H9 (cell line): Measurements from ENCODE around the gene FBXL20. TPM values are rescaled to one million over a fixed set of nuclear protein-coding genes. Genes with fewer than 3 reads are reported as not detected.
A peak's percentile ranks its signal among the peaks of the same experiment; 100 is the strongest.

Source experiments
- DNase-seq: peaks from one replicate; pipeline ENCODE4 v3.0.0-alpha.2; 2017
- H2AFZ ChIP-seq: one replicate; pipeline ENCODE4 v1.6.1; 2013; ENCODE audit warnings: mild to moderate bottlenecking, low read length, control low read depth, moderate library complexity
- H2AK5ac ChIP-seq: 2 replicates; pipeline ENCODE4 v1.6.1; 2013; ENCODE audit warnings: low read length, control low read depth, mixed read lengths; ENCODE audit not compliant: insufficient read length
- H2BK120ac ChIP-seq: one replicate; pipeline ENCODE4 v1.6.1; 2013; ENCODE audit warnings: low read depth, mild to moderate bottlenecking, low read length, control low read depth, inconsistent platforms; ENCODE audit not compliant: poor library complexity, severe bottlenecking
- H2BK12ac ChIP-seq: 2 replicates; pipeline ENCODE4 v1.6.1; 2013; ENCODE audit warnings: low read length, control low read depth, mixed read lengths, low read depth; ENCODE audit not compliant: insufficient read length
- H2BK15ac ChIP-seq: 2 replicates; pipeline ENCODE4 v1.6.1; 2013; ENCODE audit warnings: low read depth, low read length, control low read depth
- H2BK20ac ChIP-seq: one replicate; pipeline ENCODE4 v1.6.1; 2013; ENCODE audit warnings: low read depth, mild to moderate bottlenecking, low read length, control low read depth, inconsistent platforms; ENCODE audit not compliant: poor library complexity, severe bottlenecking
- H2BK5ac ChIP-seq: 2 replicates; pipeline ENCODE4 v1.6.1; 2013; ENCODE audit warnings: low read length, control low read depth, mixed read lengths; ENCODE audit not compliant: insufficient read length
- H3K14ac ChIP-seq: 2 replicates; pipeline ENCODE4 v1.6.1; 2013; ENCODE audit warnings: low read length, control low read depth; ENCODE audit not compliant: insufficient read depth
- H3K18ac ChIP-seq: 2 replicates; pipeline ENCODE4 v1.6.1; 2013; ENCODE audit warnings: low read depth, mild to moderate bottlenecking, mixed read lengths, low read length, control low read depth; ENCODE audit not compliant: insufficient read length
- H3K23ac ChIP-seq: 2 replicates; pipeline ENCODE4 v1.6.1; 2013; ENCODE audit warnings: low read length, control low read depth, mixed read lengths, low read depth; ENCODE audit not compliant: insufficient read length
- H3K23me2 ChIP-seq: 2 replicates; pipeline ENCODE4 v1.6.1; 2013; ENCODE audit warnings: low read depth, mild to moderate bottlenecking, mixed read lengths, low read length, control low read depth; ENCODE audit not compliant: insufficient read length, poor library complexity, severe bottlenecking
- H3K27ac ChIP-seq: 2 replicates; pipeline ENCODE4 v1.5.1; 2013; ENCODE audit warnings: low read length, control low read depth, mixed read lengths, low read depth; ENCODE audit not compliant: insufficient read length
- H3K27me3 ChIP-seq: 2 replicates; pipeline ENCODE4 v1.6.1; 2013; ENCODE audit warnings: low read length, control low read depth, inconsistent platforms; ENCODE audit not compliant: insufficient read depth
- H3K4ac ChIP-seq: 2 replicates; pipeline ENCODE4 v1.6.1; 2013; ENCODE audit warnings: low read depth, mild to moderate bottlenecking, control low read depth, inconsistent platforms, low read length, moderate library complexity
- H3K4me1 ChIP-seq: 2 replicates; pipeline ENCODE4 v1.6.1; 2013; ENCODE audit warnings: low read length, control low read depth, inconsistent platforms; ENCODE audit not compliant: insufficient read depth
- H3K4me2 ChIP-seq: 2 replicates; pipeline ENCODE4 v1.6.1; 2013; ENCODE audit warnings: low read length, control low read depth, mixed read lengths; ENCODE audit not compliant: insufficient read length, insufficient read depth
- H3K56ac ChIP-seq: 2 replicates; pipeline ENCODE4 v1.6.1; 2013; ENCODE audit warnings: low read depth, mild to moderate bottlenecking, mixed read lengths, low read length, control low read depth; ENCODE audit not compliant: insufficient read length
- H3K79me1 ChIP-seq: 2 replicates; pipeline ENCODE4 v1.6.1; 2013; ENCODE audit warnings: low read depth, mild to moderate bottlenecking, moderate library complexity, low read length, control low read depth, inconsistent platforms; ENCODE audit not compliant: insufficient read depth, poor library complexity, severe bottlenecking
- H3K79me2 ChIP-seq: 2 replicates; pipeline ENCODE4 v1.6.1; 2013; ENCODE audit warnings: low read length, control low read depth, inconsistent platforms; ENCODE audit not compliant: insufficient read depth
- H3K9ac ChIP-seq: 2 replicates; pipeline ENCODE4 v1.6.1; 2013; ENCODE audit warnings: low read length, control low read depth, mixed read lengths; ENCODE audit not compliant: insufficient read length; ENCODE audit errors: extremely low read depth
- H3K9me3 ChIP-seq: one replicate; pipeline ENCODE4 v1.6.1; 2013; ENCODE audit warnings: low read depth, low read length, inconsistent platforms; ENCODE audit not compliant: control insufficient read depth
- H3T11ph ChIP-seq: one replicate; pipeline ENCODE4 v1.6.1; 2013; ENCODE audit warnings: mild to moderate bottlenecking, low read length, control low read depth, inconsistent platforms
- H4K20me1 ChIP-seq: one replicate; pipeline ENCODE4 v1.6.1; 2013; ENCODE audit not compliant: control insufficient read depth, insufficient read length, insufficient read depth
- H4K5ac ChIP-seq: 2 replicates; pipeline ENCODE4 v1.6.1; 2013; ENCODE audit warnings: low read depth, mild to moderate bottlenecking, mixed read lengths, low read length, control low read depth; ENCODE audit not compliant: insufficient read length
- H4K8ac ChIP-seq: replicated peaks from 2 replicates; pipeline ENCODE4 v1.6.1; 2013; ENCODE audit warnings: low read length, control low read depth, mixed read lengths, low read depth; ENCODE audit not compliant: insufficient read length
- H4K91ac ChIP-seq: 2 replicates; pipeline ENCODE4 v1.6.1; 2013; ENCODE audit warnings: low read depth, mild to moderate bottlenecking, moderate library complexity, mixed read lengths, low read length, control low read depth; ENCODE audit not compliant: insufficient read length
- H3K27ac Mint-ChIP-seq, 3 experiments: 2 replicates in 2 of 3; 3 replicates in 1 of 3; pipeline ENCODE4 v1.8.0; 2020 to 2021; ENCODE audit warnings: mixed read lengths in 3 of 3, mild to moderate bottlenecking in 1 of 3, moderate library complexity in 1 of 3
- H3K27me3 Mint-ChIP-seq: 2 replicates; pipeline ENCODE4 v1.8.0; 2021; ENCODE audit warnings: low read depth, mild to moderate bottlenecking, moderate library complexity, mixed read lengths
- H3K36me3 Mint-ChIP-seq, 3 experiments: 2 replicates in 2 of 3; 3 replicates in 1 of 3; pipeline ENCODE4 v1.8.0; 2020 to 2021; ENCODE audit warnings: low read depth in 3 of 3, mixed read lengths in 3 of 3; ENCODE audit not compliant: insufficient read depth in 1 of 3
- H3K4me1 Mint-ChIP-seq, 2 experiments: 2 replicates each; pipeline ENCODE4 v1.8.0; 2020; ENCODE audit warnings: mixed read lengths in 2 of 2
- H3K4me3 Mint-ChIP-seq, 2 experiments: 2 replicates in 1 of 2; 3 replicates in 1 of 2; pipeline ENCODE4 v1.8.0; 2020 to 2021; ENCODE audit warnings: mild to moderate bottlenecking in 2 of 2, mixed read lengths in 2 of 2, moderate library complexity in 1 of 2
- H3K9me3 Mint-ChIP-seq, 2 experiments: 2 replicates in 1 of 2; 3 replicates in 1 of 2; pipeline ENCODE4 v1.8.0; 2020; ENCODE audit warnings: mild to moderate bottlenecking in 2 of 2, mixed read lengths in 2 of 2, moderate library complexity in 1 of 2
- CTCF ChIP-seq: fragments of 200-600 bp; sonication (generic); conservative IDR thresholded peaks from 3 replicates; pipeline ENCODE4 v1.8.0; 2021; ENCODE audit warnings: antibody characterized with exemption, mild to moderate bottlenecking
- WGBS: extraction: QIAGEN DNeasy Blood & Tissue Kit; methylation state at CpG from one replicate; pipeline ENCODE4 v1.1.7; 2013; ENCODE audit warnings: missing lambda C conversion rate, low lambda C conversion rate, mixed read lengths; ENCODE audit not compliant: insufficient read length; ENCODE audit errors: extremely low coverage; 5-methylcytosine and 5-hydroxymethylcytosine counted together
- total RNA-seq: library from RNA; stranded (reverse); gene quantifications from 2 replicates; pipeline ENCODE4 v1.2.1, GENCODE V29; 2021

FBXL20 gene
- total RNA-seq, 1 experiment from 2014 or later: 18.4 TPM

GRCh38 chr17:39217734-39218369 lies 183.6 kb downstream of the FBXL20 start:
- no peak overlapping the region for H2AFZ ChIP-seq
- no peak overlapping the region for H2BK120ac ChIP-seq
- DNase-seq: no peak
- H2BK12ac ChIP-seq: no peak overlapping the region
- no peak overlapping the region for H3K27ac Mint-ChIP-seq
- H2BK5ac ChIP-seq: no peak overlapping the region
- H3T11ph ChIP-seq: no peak overlapping the region
- no peak overlapping the region for H3K4ac ChIP-seq
- H4K91ac ChIP-seq: no peak overlapping the region
- no peaks in the 10 kb centered on the region for H3K79me2 ChIP-seq
- H3K27ac ChIP-seq: no peak overlapping the region
- no peak overlapping the region for H2BK15ac ChIP-seq
- H3K23me2 ChIP-seq: no peaks in the 10 kb centered on the region
- no peak overlapping the region for H4K8ac ChIP-seq
- H3K4me3 Mint-ChIP-seq: peak overlapping the region in 1 of 2 experiments; percentile 63; a peak in 3 of 5 replicates
- H3K9me3 Mint-ChIP-seq: no peaks in the 10 kb centered on the region
- H3K56ac ChIP-seq: no peak overlapping the region
- H3K27me3 ChIP-seq: no peaks in the 10 kb centered on the region; the same call in 1 of the 2 replicates
- no peak overlapping the region for H3K9ac ChIP-seq
- peaks cover 9 to 22% of the 10 kb centered on the region in 2 experiments for H3K4me1 Mint-ChIP-seq
- no peak overlapping the region for H3K4me2 ChIP-seq
- H2BK20ac ChIP-seq: no peak overlapping the region
- WGBS: no CpG with 5 or more reads among the region's 24 CpGs
- no peaks in the 10 kb centered on the region for H4K20me1 ChIP-seq
- H3K79me1 ChIP-seq: no peaks in the 10 kb centered on the region
- H3K27me3 Mint-ChIP-seq: peaks cover 65% of the 10 kb centered on the region
- no peaks in the 10 kb centered on the region; a peak in 2 of 7 replicates for H3K36me3 Mint-ChIP-seq
- H3K14ac ChIP-seq: no peak overlapping the region; the same call in 1 of the 2 replicates
- H3K18ac ChIP-seq: no peak overlapping the region
- no peaks in the 10 kb centered on the region for H3K4me1 ChIP-seq
- no peak overlapping the region for H4K5ac ChIP-seq
- no peaks in the 10 kb centered on the region for H3K9me3 ChIP-seq
- no peak for TF ChIP-seq CTCF
- H2AK5ac ChIP-seq: no peak overlapping the region
- H3K23ac ChIP-seq: no peak overlapping the region
